Measurements from ENCODE around the gene HYCC2.
"Not testable (repeated sequence)": the region's sequence is repeated elsewhere in the genome, so short reads cannot be mapped to it uniquely, and the experiment has no call there.

The HYCC2 gene

DNA sequence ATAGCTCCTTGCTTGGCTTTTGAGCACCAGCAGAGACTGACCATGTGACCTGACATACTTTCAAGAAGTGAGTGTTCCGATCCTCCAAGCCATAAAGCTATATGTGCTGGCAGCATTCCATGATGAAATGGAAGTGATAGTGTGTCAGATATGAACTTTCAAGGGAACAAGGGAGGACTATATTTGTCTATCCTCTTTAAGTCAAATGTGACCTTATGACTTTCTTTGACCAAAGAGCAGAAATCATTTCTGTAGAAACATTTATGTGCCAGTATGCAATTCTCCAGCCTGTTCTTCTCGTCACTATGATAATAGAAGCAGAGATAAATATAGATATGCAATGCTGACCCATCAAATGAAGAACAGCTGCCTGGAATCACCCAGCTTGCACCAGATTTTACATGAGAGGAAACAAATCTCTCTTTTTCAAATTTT lies 14.4 kb downstream of the HYCC2 start:
- no peak overlapping the region for H3K9ac ChIP-seq (ENCODE audit: low read depth, low read length)
- H3K4me1 ChIP-seq (ENCODE audit: insufficient read depth, low read length) = no peaks in the 10 kb centered on the region
- no peaks in the 10 kb centered on the region for H3K9me3 ChIP-seq (ENCODE audit: control insufficient read depth, insufficient read depth, low read length)
- H3K36me3 ChIP-seq (ENCODE audit: insufficient read depth, low read length) = no peaks in the 10 kb centered on the region

DNA sequence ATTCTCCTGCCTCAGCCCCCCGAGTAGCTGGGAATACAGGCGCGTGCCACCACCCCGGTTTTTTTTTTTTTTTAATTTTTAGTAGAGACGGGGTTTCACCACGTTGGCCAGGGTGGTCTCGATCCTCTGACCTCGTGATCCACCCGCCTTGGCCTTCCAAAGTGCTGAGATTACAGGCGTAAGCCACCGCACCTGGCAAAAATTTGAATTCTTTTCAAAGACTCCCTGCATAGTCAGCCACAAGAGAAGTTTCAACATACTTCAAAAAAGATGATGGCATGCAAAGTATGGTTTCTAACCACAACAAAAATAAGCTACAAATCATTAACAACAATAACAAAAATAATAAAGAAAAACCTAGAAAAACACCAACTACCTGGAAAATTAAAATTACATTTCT lies 22.0 kb downstream of the HYCC2 start:
- Histone ChIP-seq H3K36me3 (ENCODE audit: insufficient read depth, low read length) (no peaks in the 10 kb centered on the region), H3K9me3 (ENCODE audit: control insufficient read depth, insufficient read depth, low read length) (no peaks in the 10 kb centered on the region), H3K4me1 (ENCODE audit: insufficient read depth, low read length) (no peaks in the 10 kb centered on the region), H3K9ac (ENCODE audit: low read depth, low read length) (no peak overlapping the region)

DNA sequence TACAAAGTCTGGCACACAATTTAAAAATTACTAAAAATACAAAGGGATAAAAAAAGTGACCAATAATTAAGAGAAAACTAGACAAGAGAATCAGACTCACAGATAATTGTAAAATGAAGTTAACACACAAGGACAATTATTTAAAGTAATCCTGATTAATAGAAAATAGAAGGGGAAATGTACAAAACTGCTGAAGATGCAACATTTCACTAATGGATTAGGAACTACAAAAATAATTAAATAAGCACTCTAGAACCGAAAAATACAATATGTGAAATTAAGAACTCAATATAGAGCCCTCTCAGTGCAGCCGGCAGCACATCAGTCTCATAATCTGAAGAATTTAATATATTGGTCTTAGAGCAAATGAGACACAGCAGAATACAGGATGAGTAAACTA lies 24.6 kb downstream of the HYCC2 start:
- no peaks in the 10 kb centered on the region for H3K9me3 ChIP-seq (ENCODE audit: control insufficient read depth, insufficient read depth, low read length)
- H3K9ac ChIP-seq (ENCODE audit: low read depth, low read length) = no peak overlapping the region
- H3K4me1 ChIP-seq (ENCODE audit: insufficient read depth, low read length) = no peaks in the 10 kb centered on the region
- H3K36me3 ChIP-seq (ENCODE audit: insufficient read depth, low read length) = no peaks in the 10 kb centered on the region

DNA sequence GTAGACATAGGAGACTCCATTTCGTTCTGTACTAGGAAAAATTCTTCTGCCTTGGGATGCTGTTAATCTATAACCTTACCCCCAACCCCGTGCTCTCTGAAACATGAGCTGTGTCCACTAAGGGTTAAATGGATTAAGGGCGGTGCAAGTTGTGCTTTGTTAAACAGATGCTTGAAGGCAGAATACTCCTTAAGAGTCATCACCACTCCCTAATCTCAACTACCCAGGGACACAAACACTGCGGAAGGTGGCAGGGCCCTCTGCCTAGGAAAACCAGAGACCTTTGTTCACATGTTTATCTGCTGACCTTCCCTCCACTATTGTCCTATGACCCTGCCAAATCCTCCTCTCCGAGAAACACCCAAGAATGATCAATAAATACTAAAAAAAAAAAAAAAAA lies 28.4 kb downstream of the HYCC2 start:
- not testable (repeated sequence) for H3K9me3 ChIP-seq (ENCODE audit: control insufficient read depth, insufficient read depth, low read length); H3K4me1 ChIP-seq (ENCODE audit: insufficient read depth, low read length); H3K9ac ChIP-seq (ENCODE audit: low read depth, low read length); H3K36me3 ChIP-seq (ENCODE audit: insufficient read depth, low read length)

DNA sequence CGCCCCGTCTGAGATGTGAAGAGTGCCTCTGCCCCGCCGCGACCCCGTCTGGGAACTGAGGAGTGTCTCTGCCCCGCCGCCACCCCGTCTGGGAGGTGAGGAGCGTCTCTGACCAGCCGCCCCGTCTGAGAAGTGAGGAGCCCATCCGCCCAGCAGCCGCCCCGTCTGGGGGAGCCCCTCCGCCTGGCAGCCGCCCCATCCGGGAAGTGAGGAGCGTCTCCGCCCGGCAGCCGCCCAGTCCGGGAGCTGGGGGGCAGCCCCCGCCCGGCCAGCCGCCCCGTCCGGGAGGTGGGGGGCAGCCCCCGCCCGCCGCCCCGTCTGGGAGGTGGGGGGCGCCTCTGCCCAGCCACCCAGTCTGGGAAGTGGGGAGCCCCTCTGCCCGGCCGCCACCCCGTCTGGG lies 29.0 kb downstream of the HYCC2 start:
- H3K4me1 ChIP-seq (ENCODE audit: insufficient read depth, low read length); H3K36me3 ChIP-seq (ENCODE audit: insufficient read depth, low read length); H3K9ac ChIP-seq (ENCODE audit: low read depth, low read length): not testable (repeated sequence)

DNA sequence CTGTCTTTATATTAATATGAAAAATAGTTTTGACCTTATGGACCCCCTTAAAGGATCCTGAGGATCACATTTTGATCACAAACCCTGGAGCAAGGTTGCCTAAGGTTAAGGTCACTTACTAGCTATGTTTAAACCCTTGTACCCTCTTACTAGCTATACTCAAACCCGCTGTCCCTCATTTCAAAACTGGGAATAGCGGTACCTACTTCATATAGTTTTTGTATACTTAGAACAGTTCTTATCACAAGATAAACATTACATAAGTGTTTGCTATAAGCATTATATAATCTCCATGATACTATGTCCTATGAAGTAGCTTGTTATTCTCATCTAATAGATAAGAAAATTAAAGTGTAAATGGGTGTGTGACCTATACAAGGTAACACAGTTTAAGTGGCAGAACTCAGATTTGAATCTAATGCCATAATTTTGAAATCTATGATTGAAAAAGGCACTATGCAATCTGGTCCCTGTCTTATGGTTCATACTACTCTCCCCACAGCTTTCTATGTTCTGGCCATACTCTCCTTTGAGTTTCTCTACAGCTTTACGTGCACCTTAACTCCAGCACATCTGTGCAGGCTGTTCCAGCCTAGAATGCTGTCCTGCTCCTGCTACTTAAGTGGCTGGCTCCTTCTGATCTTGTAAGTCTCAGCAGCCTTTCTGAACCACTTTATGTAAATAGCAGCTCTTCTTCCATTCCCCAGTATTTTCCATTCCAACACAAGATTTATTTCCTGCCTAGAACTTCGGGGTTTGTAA lies 30.4 kb downstream of the HYCC2 start:
- Histone ChIP-seq H3K4me1 (ENCODE audit: insufficient read depth, low read length) (no peaks in the 10 kb centered on the region), H3K36me3 (ENCODE audit: insufficient read depth, low read length) (no peaks in the 10 kb centered on the region), H3K9me3 (ENCODE audit: control insufficient read depth, insufficient read depth, low read length) (no peaks in the 10 kb centered on the region), H3K9ac (ENCODE audit: low read depth, low read length) (no peak overlapping the region)

More for the DNA sequence above, 29.0 kb downstream of the HYCC2 start:
- not testable (repeated sequence) for H3K9me3 ChIP-seq (ENCODE audit: control insufficient read depth, insufficient read depth, low read length)

DNA sequence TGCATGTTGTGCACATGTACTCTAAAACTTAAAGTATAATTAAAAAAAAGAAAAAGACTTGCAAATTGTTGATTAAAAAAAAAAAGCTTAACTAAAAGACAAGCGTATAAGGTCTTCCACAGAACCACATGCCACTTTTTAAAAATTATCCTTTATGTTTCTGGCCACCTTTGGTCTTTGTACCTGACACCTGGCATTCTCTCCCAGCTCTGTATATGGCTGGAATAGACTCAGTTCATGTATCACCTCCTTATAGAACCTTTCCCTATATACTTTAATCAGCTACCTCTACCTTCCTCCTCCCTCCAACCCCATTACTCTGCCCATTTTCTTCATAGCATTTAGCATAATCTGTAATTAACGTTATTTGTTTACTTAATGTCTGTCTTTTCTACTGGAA lies 32.6 kb downstream of the HYCC2 start:
- H3K4me1 ChIP-seq (ENCODE audit: insufficient read depth, low read length) = no peaks in the 10 kb centered on the region

DNA sequence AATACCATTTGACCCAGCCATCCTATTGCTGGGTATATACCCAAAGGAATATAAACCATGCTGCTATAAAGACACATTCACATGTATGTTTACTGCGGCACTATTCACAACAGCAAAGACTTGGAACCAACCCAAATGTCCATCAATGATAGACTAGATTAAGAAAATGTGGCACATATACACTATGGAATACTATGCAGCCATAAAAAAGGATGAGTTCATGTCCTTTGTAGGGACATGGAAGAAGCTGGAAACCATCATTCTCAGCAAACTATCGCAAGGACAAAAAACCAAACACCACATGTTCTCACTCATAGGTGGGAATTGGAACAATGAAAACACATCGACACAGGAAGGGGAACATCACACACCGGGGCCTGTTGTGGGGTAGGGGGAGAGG lies 33.1 kb downstream of the HYCC2 start:
- H3K9me3 ChIP-seq (ENCODE audit: control insufficient read depth, insufficient read depth, low read length) = not testable (repeated sequence)

More for the DNA sequence above, 32.6 kb downstream of the HYCC2 start:
- H3K9me3 ChIP-seq (ENCODE audit: control insufficient read depth, insufficient read depth, low read length) = no peaks in the 10 kb centered on the region
- H3K36me3 ChIP-seq (ENCODE audit: insufficient read depth, low read length) = no peaks in the 10 kb centered on the region
- no peak overlapping the region for H3K9ac ChIP-seq (ENCODE audit: low read depth, low read length)

DNA sequence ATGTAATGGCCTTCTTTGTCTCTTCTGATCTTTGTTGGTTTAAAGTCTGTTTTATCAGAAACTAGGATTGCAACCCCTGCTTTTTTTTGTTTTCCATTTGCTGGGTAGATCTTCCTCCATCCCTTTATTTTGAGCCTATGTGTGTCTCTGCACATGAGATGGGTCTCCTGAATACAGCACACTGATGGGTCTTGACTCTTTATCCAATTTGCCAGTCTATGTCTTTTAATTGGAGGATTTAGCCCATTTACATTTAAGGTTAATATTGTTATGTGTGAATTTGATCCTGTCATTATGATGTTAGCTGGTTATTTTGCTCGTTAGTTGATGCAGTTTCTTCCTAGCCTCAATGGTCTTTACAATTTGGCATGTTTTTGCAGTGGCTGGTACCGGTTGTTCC lies 37.1 kb downstream of the HYCC2 start:
- not testable (repeated sequence) for H3K4me1 ChIP-seq (ENCODE audit: insufficient read depth, low read length); H3K9me3 ChIP-seq (ENCODE audit: control insufficient read depth, insufficient read depth, low read length); H3K9ac ChIP-seq (ENCODE audit: low read depth, low read length); H3K36me3 ChIP-seq (ENCODE audit: insufficient read depth, low read length)

More for the DNA sequence above, 33.1 kb downstream of the HYCC2 start:
- H3K36me3 ChIP-seq (ENCODE audit: insufficient read depth, low read length); H3K4me1 ChIP-seq (ENCODE audit: insufficient read depth, low read length); H3K9ac ChIP-seq (ENCODE audit: low read depth, low read length): not testable (repeated sequence)

DNA sequence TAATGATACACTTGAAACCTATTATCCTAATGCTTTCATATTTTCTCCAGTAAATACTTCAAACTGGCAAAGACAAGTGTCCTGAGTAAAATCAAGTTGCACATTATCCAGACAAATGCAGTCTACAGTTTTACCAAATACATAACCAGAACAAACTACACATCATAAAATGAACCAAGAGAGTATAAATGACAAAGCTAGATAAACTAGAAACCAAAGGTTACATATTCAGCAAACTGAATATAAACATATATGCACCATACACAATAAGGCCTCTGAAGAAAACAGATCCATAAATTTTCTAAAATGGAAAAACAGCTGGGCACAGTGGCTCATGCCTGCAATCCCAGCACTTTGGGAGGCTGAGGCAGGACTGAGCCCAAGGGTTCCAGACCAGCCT lies 47.0 kb downstream of the HYCC2 start:
- H3K36me3 ChIP-seq (ENCODE audit: insufficient read depth, low read length) = no peaks in the 10 kb centered on the region
- H3K4me1 ChIP-seq (ENCODE audit: insufficient read depth, low read length) = no peaks in the 10 kb centered on the region
- H3K9me3 ChIP-seq (ENCODE audit: control insufficient read depth, insufficient read depth, low read length) = no peaks in the 10 kb centered on the region
- no peak overlapping the region for H3K9ac ChIP-seq (ENCODE audit: low read depth, low read length)

DNA sequence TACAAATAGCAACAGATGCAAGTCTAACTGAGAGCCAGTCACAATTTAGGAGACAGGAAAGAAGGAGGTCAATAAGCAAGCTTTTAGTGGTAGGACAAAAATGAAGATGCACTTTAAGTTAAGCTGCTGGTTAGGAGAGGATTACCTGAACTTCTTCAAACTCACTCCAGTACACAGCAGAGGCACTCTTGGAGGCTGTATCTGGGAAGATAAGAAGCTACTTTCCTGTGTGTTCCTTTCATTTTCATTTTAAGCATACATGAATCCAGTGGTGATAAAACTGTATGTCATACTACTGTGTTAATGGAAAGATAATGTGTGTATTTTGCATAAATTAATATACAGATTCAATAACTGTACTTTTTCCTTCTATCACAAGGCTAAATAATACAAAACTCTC lies 49.6 kb downstream of the HYCC2 start:
- no peaks in the 10 kb centered on the region for H3K36me3 ChIP-seq (ENCODE audit: insufficient read depth, low read length)
- H3K4me1 ChIP-seq (ENCODE audit: insufficient read depth, low read length) = no peaks in the 10 kb centered on the region
- H3K9me3 ChIP-seq (ENCODE audit: control insufficient read depth, insufficient read depth, low read length) = no peaks in the 10 kb centered on the region
- no peak overlapping the region for H3K9ac ChIP-seq (ENCODE audit: low read depth, low read length)

Measured in ES-I3 (cell line).